Endothelial cell of umbilical vein (primary cell): ENCODE data around the gene RAB31. TPM values are rescaled to one million over a fixed set of nuclear protein-coding genes. Genes with fewer than 3 reads are reported as not detected.

Source experiments
- BruUV-seq: library from RNA; stranded (reverse); fragments of 400-500 nt; replicated peaks from 2 replicates; lab custom pipeline; 2021; lab: Mats Ljungman, UMichigan
- CTCF ChIA-PET: fragments of 300-600, 350-600 bp; sonication (Branson Sonifier 250); formaldehyde crosslinking; loops from one replicate; lab custom pipeline; 2021; ENCODE audit warnings: antibody characterized with exemption, inconsistent platforms; lab: Charles Lee
- POLR2A ChIA-PET: fragments of 300-600, 350-600 bp; sonication (Branson Sonifier 250); formaldehyde crosslinking; loops from one replicate; lab custom pipeline; 2021; ENCODE audit warnings: antibody characterized with exemption, inconsistent platforms; lab: Charles Lee
- DNase-seq: peaks from one replicate; pipeline ENCODE4 v3.0.0-alpha.2; 2011; ENCODE audit warnings: low read depth, low spot score
- FAIRE-seq: peaks from 2 replicates; lab custom pipeline; 2011; peaks lifted over from hg19 to GRCh38; lab: Jason Lieb, UNC
- H2AFZ ChIP-seq: 2 replicates; pipeline ENCODE4 v1.6.0; 2012; ENCODE audit warnings: low read depth, low read length, control low read depth, inconsistent platforms
- H3K27ac ChIP-seq: 2 replicates; pipeline ENCODE4 v1.5.1; 2011; ENCODE audit warnings: low read depth, mild to moderate bottlenecking, control low read depth, low read length, moderate library complexity; ENCODE audit not compliant: insufficient read depth
- H3K27me3 ChIP-seq, 2 experiments: 2 replicates each; pipeline versions ENCODE4 v1.6.0 to v1.6.1; 2011; ENCODE audit warnings: low read length in 2 of 2, mixed read lengths in 1 of 2; ENCODE audit not compliant: control insufficient read depth in 2 of 2, insufficient read depth in 2 of 2
- H3K36me3 ChIP-seq, 2 experiments: 2 replicates in 1 of 2; 3 replicates in 1 of 2; pipeline ENCODE4 v1.5.1; 2011; ENCODE audit warnings: low read length in 2 of 2, mild to moderate bottlenecking in 1 of 2, moderate library complexity in 1 of 2; ENCODE audit not compliant: control insufficient read depth in 2 of 2, insufficient read depth in 2 of 2; ENCODE audit errors: extremely low read depth in 1 of 2
- H3K4me1 ChIP-seq: 3 replicates; pipeline ENCODE4 v1.5.1; 2011; ENCODE audit warnings: mild to moderate bottlenecking, low read length; ENCODE audit not compliant: control insufficient read depth, insufficient read depth; ENCODE audit errors: extremely low read depth
- H3K4me2 ChIP-seq: 2 replicates; pipeline ENCODE4 v1.6.1; 2011; ENCODE audit warnings: low read length, control low read depth, mixed read lengths; ENCODE audit not compliant: insufficient read depth
- H3K4me3 ChIP-seq, 3 experiments: fragments of 200-600 bp in 1 of 3; sonication (generic), shearing (Covaris generic) in 1 of 3; replicated peaks in 1 of 3; 2 replicates each; pipeline ENCODE4 v1.5.1; 2011 to 2016; ENCODE audit warnings: control low read depth in 3 of 3, low read length in 3 of 3, mild to moderate bottlenecking in 2 of 3, inconsistent platforms in 1 of 3, low read depth in 1 of 3, moderate library complexity in 1 of 3; ENCODE audit not compliant: insufficient read depth in 1 of 3
- H3K79me2 ChIP-seq: 2 replicates; pipeline ENCODE4 v1.6.0; 2012; ENCODE audit warnings: low read length, inconsistent platforms; ENCODE audit not compliant: control insufficient read depth, insufficient read depth
- H3K9ac ChIP-seq: replicated peaks from 2 replicates; pipeline ENCODE3; 2011; ENCODE audit warnings: low read length, control low read depth; ENCODE audit not compliant: insufficient read depth; ENCODE audit errors: extremely low read depth
- H3K9me1 ChIP-seq: replicated peaks from 3 replicates; pipeline ENCODE4 v1.6.0; 2011; ENCODE audit warnings: mild to moderate bottlenecking, low read length; ENCODE audit not compliant: control insufficient read depth, insufficient read depth; ENCODE audit errors: extremely low read depth
- H3K9me3 ChIP-seq: replicated peaks from 2 replicates; pipeline ENCODE4 v1.5.1; 2012; ENCODE audit warnings: low read length, inconsistent platforms; ENCODE audit not compliant: control insufficient read depth, insufficient read depth
- H4K20me1 ChIP-seq: replicated peaks from 2 replicates; pipeline ENCODE3; 2011; ENCODE audit warnings: mild to moderate bottlenecking, low read length; ENCODE audit not compliant: control insufficient read depth, insufficient read depth; ENCODE audit errors: extremely low read depth
- EZH2 ChIP-seq: IDR thresholded peaks from 2 replicates; pipeline ENCODE4 v1.6.1; 2012; ENCODE audit warnings: borderline replicate concordance, low read depth, mild to moderate bottlenecking, moderate library complexity, low read length, inconsistent platforms; ENCODE audit not compliant: severe bottlenecking
- FOS ChIP-seq: IDR thresholded peaks from 2 replicates; pipeline ENCODE4 v1.6.1; 2011; ENCODE audit warnings: mild to moderate bottlenecking, low read length, moderate library complexity, borderline replicate concordance; ENCODE audit not compliant: insufficient read depth
- GATA2 ChIP-seq: IDR thresholded peaks from 2 replicates; pipeline ENCODE4 v1.7.0; 2011; ENCODE audit warnings: low read depth, mild to moderate bottlenecking, moderate library complexity, mixed read lengths, low read length; ENCODE audit not compliant: insufficient read length, insufficient read depth
- JUN ChIP-seq: IDR thresholded peaks from 2 replicates; pipeline ENCODE4 v1.6.1; 2011; ENCODE audit warnings: borderline replicate concordance, low read depth; ENCODE audit not compliant: insufficient read length, insufficient read depth
- MYC ChIP-seq: IDR thresholded peaks from one replicate; pipeline ENCODE4 v1.6.1; 2011; ENCODE audit warnings: mild to moderate bottlenecking, low read depth, low read length
- POLR2A ChIP-seq: IDR thresholded peaks from 2 replicates; pipeline ENCODE4 v1.6.1; 2012; ENCODE audit warnings: low read depth, mild to moderate bottlenecking, control low read depth, low read length
- POLR2AphosphoS5 ChIP-seq: IDR thresholded peaks from 2 replicates; pipeline ENCODE4 v1.6.1; 2012; ENCODE audit warnings: low read depth, mild to moderate bottlenecking, control low read depth, low read length, moderate library complexity; ENCODE audit not compliant: insufficient read depth
- dilution Hi-C: fragments of 300-500 bp; cut with MboI; formaldehyde crosslinking; loops from one replicate; pipeline ENCODE4 v1.15.0; 2019; ENCODE audit warnings: low sequenced_read_pairs; ENCODE audit not compliant: extremely low pct_ligation_motif_present
- intact Hi-C: fragments of 100-400 bp; cut with micrococcal nuclease; formaldehyde crosslinking; loops from one replicate; pipeline ENCODE4 v1.10.0; 2022
- polyA plus RNA-seq, 4 experiments: library from polyadenylated mRNA; depleted of rRNA in 3 of 4; stranded (reverse) in 3 of 4; unstranded in 1 of 4; fragments of >200 nt; gene quantifications; 2 replicates each; pipeline versions ENCODE4 v1.2.1 to v1.2.3, GENCODE V29; 2011 to 2012; ENCODE audit warnings: missing spikeins in 1 of 4
- total RNA-seq: library from RNA; stranded (reverse); gene quantifications from 2 replicates; pipeline ENCODE4 v1.2.3, GENCODE V29; 2021
- TF ChIP-seq, protein P1 (sequence below): IDR thresholded peaks from 2 replicates; pipeline ENCODE4 v1.6.1; 2011; ENCODE audit not compliant: insufficient read depth, insufficient read length
- TF ChIP-seq, protein P2 (sequence below), 2 donors: IDR thresholded peaks; 1 replicate in 1 of 2; 2 replicates in 1 of 2; pipeline ENCODE4 v1.5.1; 2011; ENCODE audit warnings: low read length in 2 of 2, mild to moderate bottlenecking in 2 of 2, moderate library complexity in 2 of 2, control low read depth in 1 of 2, inconsistent platforms in 1 of 2, low read depth in 1 of 2; ENCODE audit not compliant: insufficient read depth in 1 of 2; ENCODE audit errors: extremely low read depth in 1 of 2

RAB31 gene
- total and polyA plus RNA-seq, 2 donors (not counting 3 experiments of a cell fraction or from before 2014, with no cell fraction given): 30.5 TPM

DNA sequence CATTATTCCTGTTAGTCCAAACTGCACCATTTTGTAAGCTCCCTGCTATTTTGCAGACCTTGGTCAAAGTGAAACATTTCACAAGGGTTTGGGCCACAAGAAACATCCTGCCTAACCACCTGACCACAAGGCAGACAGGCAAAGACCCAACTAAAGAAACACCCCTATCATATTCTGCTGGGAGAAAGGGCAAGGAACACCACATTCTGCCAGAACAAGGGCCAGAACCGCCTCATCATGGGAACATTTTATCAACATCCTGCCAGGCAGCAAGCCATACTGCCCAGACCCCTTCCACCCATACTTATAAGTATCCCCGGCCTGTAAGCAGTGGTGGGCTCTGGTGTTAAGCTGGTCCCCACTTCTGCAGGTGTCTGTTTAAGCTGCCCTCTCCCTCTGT lies 12.0 kb upstream of the RAB31 start:
- FAIRE-seq (no peak), DNase-seq (no peak)
- BruUV-seq: no TSS peak
- Histone ChIP-seq H3K27ac (no peak overlapping the region), H3K4me3 (no peak overlapping the region), H3K79me2 (no peaks in the 10 kb centered on the region), H4K20me1 (no peaks in the 10 kb centered on the region), H3K9ac (no peak overlapping the region), H3K36me3 (no peaks in the 10 kb centered on the region), H3K4me1 (peaks cover 5% of the 10 kb centered on the region), H3K9me3 (no peaks in the 10 kb centered on the region), H3K27me3 (no peaks in the 10 kb centered on the region), H3K9me1 (no peaks in the 10 kb centered on the region), H2AFZ (no peak overlapping the region), H3K4me2 (no peak overlapping the region)
- CTCF ChIA-PET: no interaction called here
- POLR2A ChIA-PET: no interaction called here
- intact Hi-C loops (no loop called here), dilution Hi-C loops (no loop called here)
- no peak for TF ChIP-seq MYC
- TF ChIP-seq, protein P1, sequence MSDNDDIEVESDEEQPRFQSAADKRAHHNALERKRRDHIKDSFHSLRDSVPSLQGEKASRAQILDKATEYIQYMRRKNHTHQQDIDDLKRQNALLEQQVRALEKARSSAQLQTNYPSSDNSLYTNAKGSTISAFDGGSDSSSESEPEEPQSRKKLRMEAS: no peak
- TF ChIP-seq POLR2A: no peak
- no peak for TF ChIP-seq FOS
- TF ChIP-seq, protein P2, sequence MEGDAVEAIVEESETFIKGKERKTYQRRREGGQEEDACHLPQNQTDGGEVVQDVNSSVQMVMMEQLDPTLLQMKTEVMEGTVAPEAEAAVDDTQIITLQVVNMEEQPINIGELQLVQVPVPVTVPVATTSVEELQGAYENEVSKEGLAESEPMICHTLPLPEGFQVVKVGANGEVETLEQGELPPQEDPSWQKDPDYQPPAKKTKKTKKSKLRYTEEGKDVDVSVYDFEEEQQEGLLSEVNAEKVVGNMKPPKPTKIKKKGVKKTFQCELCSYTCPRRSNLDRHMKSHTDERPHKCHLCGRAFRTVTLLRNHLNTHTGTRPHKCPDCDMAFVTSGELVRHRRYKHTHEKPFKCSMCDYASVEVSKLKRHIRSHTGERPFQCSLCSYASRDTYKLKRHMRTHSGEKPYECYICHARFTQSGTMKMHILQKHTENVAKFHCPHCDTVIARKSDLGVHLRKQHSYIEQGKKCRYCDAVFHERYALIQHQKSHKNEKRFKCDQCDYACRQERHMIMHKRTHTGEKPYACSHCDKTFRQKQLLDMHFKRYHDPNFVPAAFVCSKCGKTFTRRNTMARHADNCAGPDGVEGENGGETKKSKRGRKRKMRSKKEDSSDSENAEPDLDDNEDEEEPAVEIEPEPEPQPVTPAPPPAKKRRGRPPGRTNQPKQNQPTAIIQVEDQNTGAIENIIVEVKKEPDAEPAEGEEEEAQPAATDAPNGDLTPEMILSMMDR (IDR thresholded peaks at IDR 0.05; ENCODE audit: extremely low read depth in 1 of 2, insufficient read depth in 1 of 2, low read depth in 1 of 2, low read length in 2 of 2): no peak

- Histone ChIP-seq H3K4me1 (peaks cover 6% of the 10 kb centered on the region), H3K79me2 (no peaks in the 10 kb centered on the region), H3K4me2 (no peak overlapping the region), H3K27me3 (no peaks in the 10 kb centered on the region), H3K9me3 (no peaks in the 10 kb centered on the region), H4K20me1 (no peaks in the 10 kb centered on the region), H3K9me1 (no peaks in the 10 kb centered on the region), H3K36me3 (no peaks in the 10 kb centered on the region), H3K27ac (no peak overlapping the region), H3K4me3 (no peak overlapping the region), H3K9ac (no peak overlapping the region), H2AFZ (no peak overlapping the region)
- intact Hi-C loops: no loop called here
- dilution Hi-C loops: no loop called here
- TF ChIP-seq GATA2: no peak
- TF ChIP-seq MYC: no peak
- TF ChIP-seq, protein P1: no peak
- no peak for TF ChIP-seq POLR2A
- TF ChIP-seq FOS: no peak
- no peak for TF ChIP-seq POLR2AphosphoS5
- TF ChIP-seq, protein P2 (IDR thresholded peaks at IDR 0.05; ENCODE audit: extremely low read depth in 1 of 2, insufficient read depth in 1 of 2, low read depth in 1 of 2, low read length in 2 of 2): no peak
- TF ChIP-seq EZH2: no peak
- TF ChIP-seq JUN: no peak
- FAIRE-seq: no peak
- DNase-seq: no peak
- ChIA-PET CTCF (no interaction called here), POLR2A (no interaction called here)
- no TSS peak for BruUV-seq
Observed at GRCh38 chr18:9696701-9697100, 11.4 kb upstream of the RAB31 start.
